ENCODE data around the gene EDN3.

DNA sequence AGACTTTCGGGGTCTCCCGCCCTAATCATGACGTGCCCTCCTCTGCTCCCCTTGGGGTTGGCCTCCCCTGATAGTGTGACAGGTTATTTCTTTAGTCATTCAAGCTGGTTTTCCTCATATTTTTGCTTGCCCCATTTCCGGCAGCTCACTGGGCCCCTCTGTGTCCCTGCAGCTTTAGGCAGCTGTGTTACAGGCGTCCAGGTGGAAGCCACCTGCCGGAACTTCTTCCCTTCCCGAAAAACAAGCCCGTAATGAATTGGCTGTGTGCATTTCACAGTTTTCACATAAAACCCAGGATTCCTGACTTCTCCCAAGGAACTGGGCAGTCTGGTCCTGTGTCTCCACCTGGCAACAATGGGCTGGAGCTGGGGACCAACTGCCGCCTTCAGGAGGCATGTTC, 52.6 kb downstream of the EDN3 start:
- TF ChIP-seq, protein P1, sequence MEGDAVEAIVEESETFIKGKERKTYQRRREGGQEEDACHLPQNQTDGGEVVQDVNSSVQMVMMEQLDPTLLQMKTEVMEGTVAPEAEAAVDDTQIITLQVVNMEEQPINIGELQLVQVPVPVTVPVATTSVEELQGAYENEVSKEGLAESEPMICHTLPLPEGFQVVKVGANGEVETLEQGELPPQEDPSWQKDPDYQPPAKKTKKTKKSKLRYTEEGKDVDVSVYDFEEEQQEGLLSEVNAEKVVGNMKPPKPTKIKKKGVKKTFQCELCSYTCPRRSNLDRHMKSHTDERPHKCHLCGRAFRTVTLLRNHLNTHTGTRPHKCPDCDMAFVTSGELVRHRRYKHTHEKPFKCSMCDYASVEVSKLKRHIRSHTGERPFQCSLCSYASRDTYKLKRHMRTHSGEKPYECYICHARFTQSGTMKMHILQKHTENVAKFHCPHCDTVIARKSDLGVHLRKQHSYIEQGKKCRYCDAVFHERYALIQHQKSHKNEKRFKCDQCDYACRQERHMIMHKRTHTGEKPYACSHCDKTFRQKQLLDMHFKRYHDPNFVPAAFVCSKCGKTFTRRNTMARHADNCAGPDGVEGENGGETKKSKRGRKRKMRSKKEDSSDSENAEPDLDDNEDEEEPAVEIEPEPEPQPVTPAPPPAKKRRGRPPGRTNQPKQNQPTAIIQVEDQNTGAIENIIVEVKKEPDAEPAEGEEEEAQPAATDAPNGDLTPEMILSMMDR (IDR thresholded peaks at IDR 0.05) = no peak
- no peak for TF ChIP-seq POLR2A (IDR thresholded peaks at IDR 0.05)

All from gastroesophageal sphincter (tissue), 3 donors.